Renal cortical epithelial cell (primary cell): ENCODE results near the gene AFG1L. TPM values are rescaled to one million over a fixed set of nuclear protein-coding genes. Genes with fewer than 3 reads are reported as not detected.
"Not testable (repeated sequence)": the region's sequence is repeated elsewhere in the genome, so short reads cannot be mapped to it uniquely, and the experiment has no call there.

ENCODE experiments used
- DNase-seq: peaks from one replicate; pipeline ENCODE4 v3.0.0-alpha.2; 2011; ENCODE audit warnings: low read depth
- total RNA-seq: library from RNA; depleted of rRNA; stranded (reverse); fragments of >200 nt; gene quantifications from 2 replicates; pipeline ENCODE4 v1.2.3, GENCODE V29; 2014

The AFG1L gene
- total RNA-seq, result 7.3 and 7.4 TPM in 2 replicates

DNA sequence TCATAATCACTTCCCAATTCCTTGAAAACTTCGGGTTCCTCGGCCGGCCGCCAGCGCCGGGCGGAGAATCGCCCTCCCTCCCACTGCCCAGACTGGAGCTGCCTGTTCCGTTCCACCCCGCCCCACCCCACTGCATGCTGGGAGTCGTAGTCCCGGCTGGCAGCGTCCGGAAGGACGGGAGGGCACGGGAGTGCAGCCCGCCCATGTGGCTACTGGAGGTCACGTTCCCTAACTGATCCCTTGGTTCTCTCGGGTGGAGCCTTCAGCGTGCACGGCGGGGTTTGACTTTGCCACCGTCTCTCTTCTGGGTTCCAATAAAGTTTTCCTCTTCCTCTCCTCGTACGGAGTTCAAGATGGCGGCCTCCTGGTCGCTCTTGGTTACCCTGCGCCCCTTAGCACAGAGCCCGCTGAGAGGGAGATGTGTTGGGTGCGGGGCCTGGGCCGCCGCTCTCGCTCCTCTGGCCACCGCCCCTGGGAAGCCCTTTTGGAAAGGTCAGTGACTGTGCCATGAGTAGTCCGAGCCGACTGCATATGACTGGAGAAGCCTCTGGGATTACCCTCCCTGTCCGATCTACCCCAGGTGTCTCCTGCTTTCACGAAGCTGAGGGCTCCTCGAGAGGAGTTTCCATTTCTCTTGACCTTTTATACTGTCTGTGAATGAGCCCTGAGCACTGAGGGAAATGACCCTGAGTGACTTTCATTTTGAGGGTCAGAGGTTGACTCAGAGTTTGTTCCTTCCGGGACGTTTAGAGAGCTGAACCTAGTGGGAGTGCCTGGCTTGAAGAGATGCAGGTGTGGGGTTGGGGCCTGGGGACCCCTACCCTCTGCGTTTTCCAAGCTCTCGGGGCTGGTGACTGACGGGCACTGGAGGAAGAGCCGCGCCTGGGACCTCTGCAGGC, at the start of gene AFG1L:
Gene AFG1L, plus strand, starts transcription at position 328 of the 899 bp plus-strand sequence. Its CDS starts 26 bp downstream, at position 354.
- DNase-seq, result peak; percentile 75

DNA sequence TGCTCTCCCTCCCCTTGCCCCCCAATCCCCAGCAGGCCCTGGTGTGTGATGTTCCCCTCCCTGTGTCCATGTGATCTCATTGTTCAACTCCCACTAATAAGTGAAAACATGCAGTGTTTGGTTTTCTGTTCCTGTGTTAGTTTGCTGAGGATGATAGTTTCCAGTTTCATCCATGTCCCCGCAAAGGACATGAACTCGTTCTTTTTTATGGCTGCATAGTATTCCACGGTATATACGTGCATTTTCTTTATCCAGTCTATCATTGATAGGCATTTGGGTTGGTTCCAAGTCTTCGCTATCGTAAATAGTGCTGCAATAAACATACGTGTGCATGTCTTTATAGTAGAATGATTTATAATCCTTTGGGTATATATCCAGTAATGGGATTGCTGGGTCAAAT, 49.8 kb upstream of the AFG1L start:
- DNase-seq, result not testable (repeated sequence)

GRCh38 chr6:108247965-108248536, 46.8 kb upstream of the AFG1L start:
- no peak for DNase-seq

DNA sequence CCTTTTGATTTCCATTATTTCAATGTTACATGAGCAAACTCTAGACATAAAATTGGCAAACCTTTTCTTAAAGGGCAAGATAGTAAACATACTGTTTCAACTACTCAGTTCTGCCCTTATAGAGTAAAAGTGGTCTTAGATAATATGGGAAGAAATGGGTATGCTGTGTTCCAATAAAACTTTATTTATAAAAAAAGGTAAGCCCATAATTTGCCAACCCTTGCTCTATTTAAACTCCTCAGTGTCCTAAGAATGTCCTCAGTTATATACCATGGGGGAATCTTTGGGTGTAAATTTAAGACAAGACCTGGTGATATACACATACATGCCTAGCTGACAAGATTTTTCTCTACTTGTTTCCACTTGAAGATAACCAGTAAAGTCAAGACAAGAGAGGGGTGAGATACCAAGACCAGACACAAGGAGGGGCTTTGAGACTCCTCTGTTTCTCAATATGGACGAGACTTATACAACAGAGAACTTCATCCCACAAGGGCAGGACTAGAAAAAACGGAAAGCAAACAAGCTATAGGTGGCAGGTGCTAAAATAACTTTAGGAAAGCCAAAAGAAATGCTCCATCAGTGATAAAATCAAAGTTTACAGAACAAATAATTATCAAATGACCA, 44.5 kb upstream of the AFG1L start:
- DNase-seq, result peak; percentile 28

DNA sequence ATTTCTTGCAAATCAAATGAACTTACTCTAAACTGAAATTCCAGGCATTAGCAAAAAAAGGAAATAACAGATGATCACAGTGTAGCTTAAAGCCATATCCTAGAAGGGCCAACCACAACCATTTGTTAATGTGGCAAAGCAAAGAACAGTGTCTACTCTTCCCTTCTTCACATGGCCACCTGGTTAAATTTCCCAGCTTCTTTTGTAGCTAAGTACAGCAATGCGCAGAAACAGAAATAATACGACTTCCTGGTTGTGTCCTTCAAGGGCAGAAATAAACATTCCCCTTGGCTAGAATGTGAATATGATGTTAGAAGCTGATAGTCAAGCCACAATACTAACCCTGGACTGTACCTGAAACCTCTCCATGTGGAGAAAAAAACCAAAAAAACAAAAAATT, 43.6 kb upstream of the AFG1L start:
- no peak for DNase-seq

DNA sequence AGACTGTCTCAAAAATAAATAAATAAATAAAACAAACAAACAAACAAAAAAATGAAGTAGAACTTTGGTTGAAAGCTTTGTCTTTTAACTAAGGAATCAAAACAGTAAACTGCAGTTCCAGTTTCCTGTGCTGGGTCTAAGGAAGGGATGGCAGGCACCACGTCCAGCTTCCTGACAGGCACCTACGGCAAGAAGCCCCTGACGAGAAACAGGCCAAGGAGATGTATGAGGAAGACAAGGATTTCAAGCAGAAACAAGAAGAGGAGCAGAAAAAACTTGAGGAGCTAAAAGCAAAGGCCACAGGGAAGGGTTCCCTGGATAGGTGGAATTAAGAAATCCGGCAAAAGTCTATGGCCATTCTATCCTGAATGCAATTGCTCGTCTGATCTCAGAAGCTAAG, 42.8 kb upstream of the AFG1L start:
- DNase-seq, result no peak

DNA sequence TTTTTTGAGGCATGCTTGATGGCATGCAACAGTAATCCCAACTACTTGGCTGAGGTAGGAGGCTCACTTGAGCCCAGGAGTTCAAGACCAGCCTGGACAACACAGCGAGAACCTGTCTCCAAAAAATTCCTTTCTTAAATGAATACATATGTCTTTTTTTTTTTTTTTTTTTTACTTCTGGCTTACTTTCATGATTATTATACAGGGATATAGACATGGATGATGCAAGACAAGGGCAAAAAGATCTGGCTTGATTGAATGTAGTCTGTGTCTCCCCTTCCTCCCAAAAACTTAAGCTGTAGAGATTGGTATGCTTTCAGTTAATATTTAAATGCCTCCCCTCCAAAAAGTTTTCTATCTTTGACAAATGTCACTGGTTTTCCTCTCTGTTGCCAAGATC, 41.6 kb upstream of the AFG1L start:
- DNase-seq, result no peak

GRCh38 chr6:108254433-108255410, 40.1 kb upstream of the AFG1L start:
- no peak for DNase-seq

- peak; percentile 38 for DNase-seq
These were observed 34.6 kb upstream of the AFG1L start for GRCh38 chr6:108260126-108260808.

GRCh38 chr6:108260809-108261569, 33.9 kb upstream of the AFG1L start, which contains the start of gene SNX3:
Gene SNX3 (minus strand): TSS chr6:108261040. CDS start chr6:108260921, 119 bp downstream.
- peak; percentile 89 for DNase-seq

GRCh38 chr6:108263371-108263770, 31.5 kb upstream of the AFG1L start:
- no peak for DNase-seq

GRCh38 chr6:108268845-108269244, 26.0 kb upstream of the AFG1L start:
- DNase-seq, result no peak

- not testable (repeated sequence) for DNase-seq
These were observed 24.9 kb upstream of the AFG1L start for GRCh38 chr6:108269955-108270354.

- DNase-seq, result no peak
These were observed 20.3 kb upstream of the AFG1L start for GRCh38 chr6:108274546-108274945.

DNA sequence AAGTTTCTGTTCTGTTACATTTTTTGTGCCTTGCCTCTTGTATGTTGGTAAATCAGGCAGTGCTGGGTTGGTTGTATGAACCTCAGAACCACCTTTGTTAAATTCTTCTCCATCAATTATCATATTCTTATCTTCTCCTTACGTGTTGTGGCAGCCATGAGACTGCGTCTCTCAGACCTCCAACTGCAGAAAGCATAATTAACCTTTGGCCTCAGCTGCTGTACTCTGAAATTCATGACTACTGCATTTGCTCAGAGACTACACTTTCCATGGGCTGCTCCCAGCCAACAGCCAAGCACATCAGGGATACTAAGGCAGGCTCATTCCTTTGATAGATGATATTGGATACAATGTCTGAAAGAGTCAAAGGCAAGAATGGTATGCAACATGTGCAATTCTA, 18.9 kb upstream of the AFG1L start:
- no peak for DNase-seq

DNA sequence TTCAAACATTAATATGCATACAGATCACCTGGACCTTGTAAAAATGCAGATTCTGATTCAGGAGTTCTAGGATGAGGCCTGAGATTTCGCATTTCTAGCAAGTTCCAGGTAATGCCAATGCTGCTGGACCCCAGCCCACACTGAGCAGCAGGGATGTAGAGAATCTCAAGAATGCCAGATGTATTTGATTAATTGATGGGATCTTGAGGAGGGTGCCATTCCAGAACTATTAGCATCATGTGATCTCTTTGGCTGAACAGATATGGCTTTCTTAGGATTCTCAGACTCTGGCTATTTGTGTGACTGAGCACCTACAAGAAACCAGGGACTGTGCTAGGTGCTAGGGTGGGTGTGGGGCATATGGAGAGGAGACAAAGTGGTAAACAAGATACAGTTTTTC, 17.6 kb upstream of the AFG1L start:
- no peak for DNase-seq

DNA sequence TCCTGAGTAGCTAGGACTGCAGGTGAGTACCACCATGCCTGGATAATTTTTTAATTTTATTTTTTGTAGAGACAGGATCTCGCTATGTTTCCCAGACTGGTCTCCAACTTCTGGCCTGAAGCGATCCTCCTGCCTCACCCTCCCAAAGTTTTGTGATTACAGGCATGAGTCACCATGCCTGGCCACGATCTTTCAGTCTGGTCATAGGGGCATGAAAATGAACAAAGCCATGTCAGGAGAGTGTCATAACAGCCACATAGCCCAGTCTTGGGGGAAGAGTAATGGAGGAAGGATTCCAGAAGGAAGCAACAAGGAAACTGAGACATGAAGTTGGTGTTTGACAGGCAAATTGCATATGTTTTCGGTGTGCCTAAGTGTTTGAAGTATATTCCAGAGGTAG, 17.0 kb upstream of the AFG1L start:
- DNase-seq, result peak; percentile 22

DNA sequence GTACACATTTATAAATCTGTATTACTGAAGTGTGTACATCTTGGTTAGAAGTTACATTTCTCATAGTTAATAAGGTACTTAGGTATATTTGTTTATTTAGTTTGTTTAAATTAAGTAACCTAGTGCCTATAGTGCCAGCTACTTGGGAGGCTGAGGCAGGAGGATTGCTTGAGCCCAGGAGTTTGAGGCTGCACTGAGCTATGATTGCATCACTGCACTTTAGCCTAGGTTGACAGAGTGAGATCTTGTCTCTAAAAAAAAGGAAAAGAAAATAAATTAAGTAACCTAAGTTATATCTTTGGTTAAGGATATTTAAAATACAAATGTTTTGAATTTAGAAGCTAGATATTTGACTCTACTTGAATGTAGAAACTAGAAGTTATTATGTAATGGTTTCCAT, 9.5 kb upstream of the AFG1L start:
- DNase-seq, result no peak

GRCh38 chr6:108286366-108286765, 8.5 kb upstream of the AFG1L start:
- DNase-seq, result no peak

DNA sequence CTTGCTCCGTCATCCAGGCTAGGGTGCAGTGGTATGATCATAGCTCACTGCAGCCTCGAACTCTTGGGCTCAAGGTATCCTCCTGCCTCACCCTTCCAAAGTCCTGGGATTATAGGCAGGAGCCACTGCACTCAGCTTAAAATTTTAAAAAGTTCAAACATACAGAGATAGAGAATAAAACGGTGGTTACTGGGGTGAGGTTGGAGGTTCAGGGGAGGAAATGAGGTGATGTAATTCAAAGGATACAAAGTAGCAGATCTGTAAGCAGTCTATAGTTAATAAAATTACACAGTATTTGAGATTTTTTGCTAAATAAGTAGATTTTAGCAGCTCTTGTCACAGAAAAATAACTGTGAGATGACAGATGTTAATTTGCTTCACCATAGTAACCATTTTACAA, 7.5 kb upstream of the AFG1L start:
- DNase-seq, result no peak
